A673 (cell line): Measurements from ENCODE around the gene LCMT1. TPM values are rescaled to one million over a fixed set of nuclear protein-coding genes. Genes with fewer than 3 reads are reported as not detected.

Experiments
- BruUV-seq: library from RNA; stranded (reverse); fragments of 400-500 nt; replicated peaks from 2 replicates; lab custom pipeline; 2021; lab: Mats Ljungman, UMichigan
- CTCF ChIA-PET: fragments of 300-600 bp; sonication (Branson Sonifier 250); formaldehyde crosslinking; loops from one replicate; lab custom pipeline; 2022; ENCODE audit warnings: antibody characterized with exemption; lab: Charles Lee
- POLR2A ChIA-PET: fragments of 300-600 bp; sonication (Branson Sonifier 250); formaldehyde crosslinking; loops from one replicate; lab custom pipeline; 2022; ENCODE audit warnings: antibody characterized with exemption; ENCODE audit not compliant: low non-redundant PET; lab: Charles Lee
- DNase-seq: peaks from one replicate; pipeline ENCODE4 v3.0.0-alpha.2; 2015; ENCODE audit warnings: low spot score
- H3K27ac ChIP-seq: fragments of 200-600 bp; sonication (generic); 2 replicates; pipeline ENCODE4 v1.5.1; 2016; ENCODE audit warnings: mixed run types, low read depth, mild to moderate bottlenecking, mixed read lengths, antibody characterized with exemption, low read length; ENCODE audit not compliant: poor library complexity, severe bottlenecking
- H3K27me3 ChIP-seq: fragments of 200-600 bp; sonication (generic); replicated peaks from 2 replicates; pipeline ENCODE4 v1.6.1; 2017; ENCODE audit warnings: mixed run types, low read depth, mild to moderate bottlenecking, mixed read lengths, antibody characterized with exemption, low read length; ENCODE audit not compliant: insufficient read depth, poor library complexity
- H3K36me3 ChIP-seq: fragments of 200-600 bp; sonication (generic); 2 replicates; pipeline ENCODE4 v1.6.1; 2016; ENCODE audit warnings: mixed run types, mild to moderate bottlenecking, mixed read lengths, antibody characterized with exemption, low read length; ENCODE audit not compliant: insufficient read depth, poor library complexity, severe bottlenecking
- H3K4me1 ChIP-seq: fragments of 200-600 bp; sonication (generic); 2 replicates; pipeline ENCODE4 v1.6.1; 2017; ENCODE audit warnings: mixed run types, mild to moderate bottlenecking, mixed read lengths, antibody characterized with exemption, low read length; ENCODE audit not compliant: insufficient read depth, poor library complexity, severe bottlenecking
- H3K4me3 ChIP-seq: fragments of 200-600 bp; sonication (generic); 2 replicates; pipeline ENCODE4 v1.5.1; 2016; ENCODE audit warnings: low read depth, mixed run types, mild to moderate bottlenecking, mixed read lengths, low read length; ENCODE audit not compliant: poor library complexity, severe bottlenecking
- H3K9me3 ChIP-seq: fragments of 200-600 bp; sonication (generic); 2 replicates; pipeline ENCODE4 v1.6.1; 2016; ENCODE audit warnings: mixed run types, low read depth, mild to moderate bottlenecking, mixed read lengths, antibody characterized with exemption, low read length; ENCODE audit not compliant: poor library complexity, severe bottlenecking
- CTCF ChIP-seq: fragments of 300-800, 200-600 bp; sonication (generic); conservative IDR thresholded peaks from 2 replicates; pipeline ENCODE4 v1.5.1; 2017; ENCODE audit warnings: low read depth, mild to moderate bottlenecking, antibody characterized with exemption, low read length, moderate library complexity, mixed read lengths
- EZH2 ChIP-seq: fragments of 200-600 bp; sonication (generic); IDR thresholded peaks from 2 replicates; pipeline ENCODE4 v1.6.1; 2017; ENCODE audit warnings: borderline replicate concordance, low read depth, mild to moderate bottlenecking, mixed read lengths, antibody characterized with exemption, low read length; ENCODE audit not compliant: poor library complexity, severe bottlenecking
- intact Hi-C: fragments of 100-400 bp; cut with micrococcal nuclease; formaldehyde crosslinking; loops from one replicate; pipeline ENCODE4 v1.10.0; 2022; ENCODE audit not compliant: unreplicated experiment
- total RNA-seq: library from RNA; stranded (reverse); gene quantifications from 2 replicates; pipeline ENCODE4 v1.2.3, GENCODE V29; 2021

LCMT1 gene
- total RNA-seq, 1 experiment from 2014 or later, result 56.3 TPM

DNA sequence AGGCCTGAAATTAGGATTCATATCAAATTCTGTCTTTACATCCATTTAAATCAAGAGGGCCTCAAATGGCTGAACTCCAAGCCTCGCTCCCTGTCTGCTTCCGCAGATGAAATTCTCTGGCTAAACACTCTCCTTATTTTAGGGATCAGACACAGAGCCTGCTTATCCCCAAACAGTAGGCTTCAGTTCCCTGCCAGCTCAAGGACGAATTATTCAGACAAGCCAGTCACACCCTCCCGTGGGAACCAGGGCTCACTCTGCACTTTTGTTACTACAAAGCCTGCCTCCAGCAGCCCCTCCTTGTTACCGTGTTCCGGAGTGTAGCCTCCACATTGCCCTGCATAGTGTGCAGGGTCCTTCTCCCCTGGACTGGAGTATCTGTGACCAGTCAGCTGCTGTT is 46.6 kb upstream of the LCMT1 start:
- H3K27me3 ChIP-seq, result no peaks in the 10 kb centered on the region
- intact Hi-C loops, result no loop called here
- ChIA-PET CTCF (no interaction called here), POLR2A (no interaction called here)
- no peaks in the 10 kb centered on the region for H3K36me3 ChIP-seq
- no peak for DNase-seq
- H3K4me1 ChIP-seq, result peaks cover 4% of the 10 kb centered on the region
- H3K27ac ChIP-seq, result no peak overlapping the region
- TF ChIP-seq CTCF (no peak), EZH2 (no peak)
- BruUV-seq, result no TSS peak
- H3K4me3 ChIP-seq, result no peak overlapping the region
- no peaks in the 10 kb centered on the region for H3K9me3 ChIP-seq

DNA sequence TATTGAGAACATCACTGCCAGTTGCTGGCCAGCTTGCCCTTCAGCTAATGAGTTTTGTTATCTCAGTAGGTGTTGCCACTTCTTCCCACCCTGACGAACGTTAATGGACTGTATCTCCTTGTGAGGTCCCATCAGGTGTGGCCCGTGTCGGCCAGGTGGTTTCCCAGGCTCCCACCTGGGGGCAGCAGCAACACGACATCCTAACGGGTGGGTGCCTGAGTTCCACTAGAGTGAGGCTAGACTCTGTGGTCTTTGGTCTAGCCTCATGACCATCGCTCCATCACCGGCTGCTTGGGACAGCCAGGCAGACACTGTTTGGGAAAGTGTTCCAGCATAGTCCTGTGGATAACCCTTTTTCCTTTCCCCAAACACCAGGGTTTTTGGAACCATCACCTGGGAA is 45.6 kb upstream of the LCMT1 start:
- Histone ChIP-seq H3K27ac (no peak overlapping the region), H3K27me3 (no peaks in the 10 kb centered on the region), H3K4me1 (peaks cover 4% of the 10 kb centered on the region), H3K9me3 (no peaks in the 10 kb centered on the region), H3K4me3 (no peak overlapping the region), H3K36me3 (no peaks in the 10 kb centered on the region)
- ChIA-PET POLR2A (no interaction called here), CTCF (no interaction called here)
- BruUV-seq, result no TSS peak
- DNase-seq, result no peak
- TF ChIP-seq CTCF, result no peak
- TF ChIP-seq EZH2, result no peak
- intact Hi-C loops, result no loop called here

GRCh38 chr16:25066426-25066746 is 45.2 kb upstream of the LCMT1 start:
- ChIA-PET CTCF (no interaction called here), POLR2A (no interaction called here)
- peak overlapping the region; percentile 68 for H3K4me3 ChIP-seq
- DNase-seq, result no peak
- TF ChIP-seq CTCF (no peak), EZH2 (no peak)
- intact Hi-C loops, result no loop called here
- no TSS peak for BruUV-seq
- no peaks in the 10 kb centered on the region for H3K27me3 ChIP-seq
- peaks cover 4% of the 10 kb centered on the region for H3K4me1 ChIP-seq
- no peaks in the 10 kb centered on the region for H3K9me3 ChIP-seq
- no peaks in the 10 kb centered on the region for H3K36me3 ChIP-seq
- H3K27ac ChIP-seq, result peak overlapping the region; percentile 76
